SK-N-DZ (cell line): ENCODE results near the gene FZD8.

Experiments
- DNase-seq: peaks from one replicate; pipeline ENCODE4 v3.0.0-alpha.2; 2015; ENCODE audit warnings: low spot score

FZD8 gene

GRCh38 chr10:35606430-35606829 lies 35.7 kb downstream of the FZD8 start:
- DNase-seq, result no peak

GRCh38 chr10:35605191-35605590 lies 36.9 kb downstream of the FZD8 start, which contains the start of gene GJD4:
GJD4 (plus strand) TSS chr10:35605341; CDS start chr10:35605568, 227 bp downstream.
- DNase-seq, result no peak

- no peak for DNase-seq
These were observed 41.9 kb downstream of the FZD8 start for GRCh38 chr10:35600193-35600592.

GRCh38 chr10:35598379-35598778 lies 43.7 kb downstream of the FZD8 start:
- DNase-seq, result no peak

GRCh38 chr10:35595106-35595505 lies 47.0 kb downstream of the FZD8 start:
- DNase-seq, result no peak

- no peak for DNase-seq
These were observed 47.7 kb downstream of the FZD8 start for GRCh38 chr10:35594115-35595079.

GRCh38 chr10:35592441-35592840 lies 49.7 kb downstream of the FZD8 start:
- no peak for DNase-seq

GRCh38 chr10:35588836-35589235 lies 53.3 kb downstream of the FZD8 start:
- DNase-seq, result no peak
